GM19324 (cell line): ENCODE results near the gene CDK4.
"Not testable (repeated sequence)": the region's sequence is repeated elsewhere in the genome, so short reads cannot be mapped to it uniquely, and the experiment has no call there.

Experiments used
- ATAC-seq: cut with Tn5 transposase; IDR thresholded peaks from one replicate; pipeline ENCODE4 v1.9.1; 2021; ENCODE audit warnings: mild to moderate bottlenecking, moderate library complexity; ENCODE audit not compliant: unreplicated experiment, low FRiP score

CDK4 gene

DNA sequence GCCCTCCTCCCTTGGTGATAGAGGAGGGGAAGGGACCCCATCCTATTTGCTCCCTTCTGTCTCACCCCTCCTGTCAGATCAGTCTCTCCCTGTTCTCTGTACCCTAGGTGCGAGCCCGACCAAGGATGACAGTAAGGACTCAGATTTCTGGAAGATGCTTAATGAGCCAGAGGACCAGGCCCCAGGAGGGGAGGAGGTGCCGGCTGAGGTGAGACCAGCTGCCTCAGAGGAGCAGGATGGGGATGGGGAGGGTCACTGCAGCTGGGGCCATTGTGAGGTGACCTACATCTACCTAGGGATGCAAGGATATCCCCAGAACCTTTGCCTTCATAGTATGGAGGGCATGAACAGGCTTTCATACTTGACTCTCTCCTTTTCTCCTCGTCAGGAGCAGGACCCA, 35.8 kb downstream of the CDK4 start:
- ATAC-seq: no peak

DNA sequence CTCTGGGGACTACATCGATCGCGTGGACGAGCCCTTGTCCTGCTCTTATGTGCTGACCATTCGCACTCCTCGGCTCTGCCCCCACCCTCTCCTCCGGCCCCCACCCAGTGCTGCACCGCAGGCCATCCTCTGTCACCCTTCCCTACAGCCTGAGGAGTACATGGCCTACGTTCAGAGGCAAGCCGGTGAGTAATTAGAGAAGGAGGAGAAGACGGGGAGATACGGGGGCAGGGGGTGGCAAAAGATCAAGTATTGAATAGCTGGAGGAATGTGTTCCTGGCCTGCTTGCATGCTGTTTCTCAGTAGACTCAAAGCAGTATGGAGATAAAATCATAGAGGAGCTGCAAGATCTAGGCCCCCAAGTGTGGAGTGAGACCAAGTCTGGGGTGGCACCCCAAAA, 36.3 kb downstream of the CDK4 start:
- no peak for ATAC-seq

DNA sequence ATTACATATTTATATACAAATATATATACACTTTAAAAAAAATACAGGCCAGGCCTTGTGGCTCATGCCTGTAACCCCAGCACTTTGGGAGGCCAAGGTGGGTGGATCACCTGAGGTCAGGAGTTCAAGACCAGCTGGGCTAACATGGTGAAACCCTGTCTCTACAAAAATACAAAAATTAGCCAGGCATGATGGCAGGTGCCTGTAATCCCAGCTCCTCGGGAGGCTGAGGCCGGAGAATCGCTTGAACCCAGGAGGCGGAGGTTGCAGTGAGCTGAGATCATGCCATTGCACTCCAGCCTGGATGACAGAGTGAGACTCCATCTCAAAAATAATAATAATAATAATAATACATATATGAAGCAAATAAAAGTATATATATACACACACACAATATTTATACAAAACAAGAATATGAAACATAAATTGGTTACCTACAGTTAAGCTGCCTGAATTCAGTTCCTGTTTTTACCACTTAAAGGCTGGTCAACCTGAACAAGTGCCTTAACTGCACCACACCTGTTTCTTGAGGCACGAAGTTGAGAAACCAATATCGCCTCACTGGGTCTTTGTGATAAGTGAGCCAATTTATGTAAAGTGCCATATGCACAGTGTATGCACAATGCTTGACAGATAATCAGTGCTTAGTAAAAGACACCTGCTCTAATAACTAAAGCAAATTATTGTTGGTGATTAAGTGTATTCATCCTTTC, 36.9 kb downstream of the CDK4 start:
- ATAC-seq: not testable (repeated sequence)

DNA sequence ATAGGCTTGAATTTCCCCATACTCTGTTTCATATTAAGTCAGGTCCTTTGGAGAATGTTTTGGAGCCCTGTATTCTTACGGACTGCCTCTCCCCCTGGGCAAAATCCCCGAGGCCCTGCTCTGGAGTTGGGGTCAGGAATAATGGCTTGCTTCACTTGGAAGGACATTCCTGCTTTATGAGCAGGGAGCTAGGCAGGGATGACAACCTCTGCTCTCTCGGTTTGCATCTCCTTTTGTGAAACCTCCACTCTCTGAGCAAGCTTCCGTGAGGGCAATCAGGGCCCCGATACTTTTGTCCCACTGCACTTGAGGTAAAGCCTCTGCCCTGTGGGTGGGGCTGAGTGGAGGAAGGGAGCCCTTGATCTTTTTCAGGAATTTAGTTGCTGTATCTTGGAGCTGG, 38.9 kb downstream of the CDK4 start:
- ATAC-seq: no peak

DNA sequence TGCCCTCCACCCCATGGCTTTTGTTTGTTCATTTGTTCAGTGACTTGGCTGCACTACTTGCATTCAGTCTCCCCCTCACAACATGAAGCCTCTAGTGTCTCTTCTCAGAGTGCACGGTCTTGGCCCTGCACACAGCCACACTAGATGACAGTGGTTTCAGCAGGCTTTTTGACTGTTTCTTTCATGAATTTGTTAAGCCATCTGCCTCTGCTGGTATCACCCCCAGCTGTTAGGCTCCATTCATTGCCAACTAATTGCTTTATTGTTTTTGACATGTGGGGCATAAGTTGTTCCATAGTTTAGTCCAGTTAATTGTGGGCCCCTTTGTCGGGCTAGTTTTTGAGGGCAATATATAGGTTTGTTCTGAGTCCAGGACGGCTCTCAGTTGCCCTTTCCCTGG, 39.4 kb downstream of the CDK4 start:
- no peak for ATAC-seq

DNA sequence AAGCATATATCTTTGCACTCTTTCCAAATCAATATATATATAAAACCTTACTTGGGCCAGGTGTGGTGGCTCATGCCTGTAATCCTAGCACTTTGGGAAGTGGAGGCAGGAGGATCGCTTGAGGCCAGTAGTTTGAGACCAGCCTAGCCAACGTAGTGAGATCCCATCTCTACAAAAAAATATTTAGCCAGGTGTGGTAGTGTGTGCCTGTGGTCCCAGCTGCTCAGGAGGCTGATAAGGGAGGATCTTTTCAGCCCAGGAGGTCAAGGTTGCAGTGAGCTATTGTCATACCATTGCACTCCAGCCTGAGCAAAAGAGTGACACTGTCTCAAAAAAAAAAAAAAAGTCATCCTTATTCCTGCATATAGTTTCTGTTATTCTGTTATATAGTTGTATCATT, 43.8 kb downstream of the CDK4 start:
- no peak for ATAC-seq

DNA sequence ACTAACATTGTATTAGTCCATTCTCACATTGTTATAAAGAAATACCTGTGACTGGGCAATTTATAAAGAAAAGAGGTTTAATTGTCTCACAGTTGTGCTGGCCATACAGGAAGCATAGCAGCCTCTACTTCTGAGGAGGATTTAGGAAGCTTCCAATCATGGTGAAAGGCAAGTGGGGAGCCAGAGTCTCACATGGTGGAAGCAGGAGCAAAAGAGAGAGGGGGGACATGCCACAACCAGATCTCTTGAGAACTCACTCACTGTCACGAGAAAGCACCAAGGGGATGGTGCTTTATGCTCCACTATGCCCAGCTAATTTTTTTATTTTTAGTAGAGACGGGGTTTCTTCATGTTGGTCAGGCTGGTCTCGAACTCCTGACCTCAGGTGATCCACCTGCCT, 44.9 kb downstream of the CDK4 start:
- ATAC-seq: no peak

DNA sequence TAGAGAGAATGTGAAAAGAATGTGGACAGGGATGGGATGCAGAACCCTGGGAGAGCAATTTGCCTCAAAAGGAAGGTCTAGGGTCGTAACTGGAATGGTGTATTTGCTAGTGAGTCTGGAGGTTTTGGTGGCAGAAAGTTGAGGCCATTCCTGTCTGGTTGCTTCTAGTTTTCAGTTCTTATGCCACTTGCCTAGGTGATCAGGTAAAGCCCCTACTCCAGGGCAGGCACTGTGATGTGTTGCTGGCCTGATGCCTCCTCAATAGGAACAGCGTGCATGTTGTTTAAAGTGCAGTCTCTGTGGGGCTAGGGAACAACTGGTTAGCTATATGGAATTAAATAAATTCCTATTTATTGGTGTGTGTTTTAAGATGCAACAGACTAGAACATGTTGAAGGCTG, 51.8 kb downstream of the CDK4 start:
- no peak for ATAC-seq

DNA sequence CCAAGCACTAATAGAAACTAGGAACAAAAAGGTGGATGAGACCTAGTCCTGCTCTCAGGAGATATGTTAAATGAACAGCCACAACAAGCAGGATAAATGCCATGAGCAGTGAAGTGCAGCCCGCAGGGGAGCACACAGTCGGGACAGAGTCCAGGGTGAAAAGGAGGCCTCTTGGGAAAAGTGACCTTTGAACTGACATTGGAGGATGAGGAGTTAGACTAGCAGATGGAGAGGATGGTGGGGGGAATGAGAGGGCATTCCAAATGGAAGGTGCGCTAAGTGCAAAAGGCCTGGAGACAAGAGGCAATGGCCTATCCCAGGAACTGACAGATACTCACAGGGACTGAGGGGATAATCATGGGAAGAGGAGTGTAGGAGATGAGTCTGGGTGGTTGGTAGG, 53.7 kb downstream of the CDK4 start:
- no peak for ATAC-seq
